ENCODE measurements around the gene ANKRD12.
A peak's percentile ranks its signal among the peaks of the same experiment; 100 is the strongest.
"Not testable (repeated sequence)": the region's sequence is repeated elsewhere in the genome, so short reads cannot be mapped to it uniquely, and the experiment has no call there.

The ANKRD12 gene

GRCh38 chr18:9147440-9148202, 11.0 kb downstream of the ANKRD12 start:
- DNase-seq, result peak; percentile 76

DNA sequence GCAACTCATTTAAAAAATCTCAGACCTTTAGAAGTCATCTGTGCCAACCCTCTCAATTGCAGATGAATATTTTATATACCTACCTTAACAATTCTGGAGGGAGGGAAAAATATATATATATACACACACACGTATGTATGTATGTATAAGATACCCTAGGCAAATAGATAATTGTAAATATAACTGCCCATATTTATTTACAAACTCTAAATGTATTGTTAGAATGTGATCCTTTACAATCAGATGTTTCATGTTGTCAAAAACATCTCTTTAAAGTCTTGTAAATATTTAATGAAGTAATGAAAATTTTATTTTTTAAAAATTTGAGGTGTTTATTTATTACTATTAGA, 11.6 kb downstream of the ANKRD12 start:
- DNase-seq, result no peak

GRCh38 chr18:9150121-9150520, 13.5 kb downstream of the ANKRD12 start:
- DNase-seq, result no peak

DNA sequence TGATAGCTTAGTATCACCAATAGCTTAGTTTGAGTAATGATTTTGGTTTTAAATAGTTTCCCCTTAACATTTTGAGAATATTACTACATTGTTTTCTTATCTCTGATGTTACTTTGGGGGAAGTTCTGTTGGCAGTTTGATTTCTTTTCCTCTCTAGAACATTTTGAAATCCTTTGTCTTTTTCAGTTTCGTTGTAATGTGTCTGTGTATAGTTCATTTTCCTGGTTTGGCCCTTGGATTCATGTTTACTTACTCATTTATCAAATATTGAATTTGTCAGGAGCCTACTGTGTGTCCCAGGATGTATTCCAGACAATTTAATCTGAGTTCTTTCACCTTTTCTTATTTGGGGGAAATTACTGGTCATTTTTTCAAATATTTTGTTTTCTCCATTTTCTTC, 16.7 kb downstream of the ANKRD12 start:
- no peak for DNase-seq

DNA sequence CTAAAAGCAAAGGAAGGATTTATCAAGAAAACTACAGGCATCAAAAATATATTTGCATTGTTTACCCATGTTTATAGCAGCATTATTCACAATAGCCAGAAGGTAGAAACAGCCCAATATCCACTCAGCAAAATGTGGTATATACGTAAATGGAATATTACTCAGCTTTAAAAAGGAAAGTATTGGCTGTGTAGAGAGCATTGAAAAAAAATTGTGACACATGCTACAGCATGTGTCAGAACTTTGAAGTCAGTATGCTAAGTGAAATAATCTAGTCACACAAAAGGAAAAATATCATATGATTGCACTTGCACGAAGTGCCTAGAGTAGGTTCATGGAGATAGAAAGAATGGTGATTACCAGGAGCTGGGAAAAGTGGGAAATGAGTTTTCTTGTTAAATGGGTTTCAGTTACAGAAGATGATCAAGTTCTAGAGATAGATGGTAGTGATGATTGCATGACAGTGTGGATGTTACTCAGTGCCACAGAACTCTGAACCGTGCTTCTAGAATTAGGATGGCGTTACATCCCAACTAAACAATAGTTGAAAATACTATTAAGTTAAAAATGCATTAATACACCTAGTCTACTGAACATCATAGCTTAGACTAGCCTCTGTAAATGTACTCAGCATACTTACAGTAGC, 20.1 kb downstream of the ANKRD12 start:
- no peak for DNase-seq

- no peak for DNase-seq
These were observed 21.2 kb downstream of the ANKRD12 start for GRCh38 chr18:9157806-9158205.

DNA sequence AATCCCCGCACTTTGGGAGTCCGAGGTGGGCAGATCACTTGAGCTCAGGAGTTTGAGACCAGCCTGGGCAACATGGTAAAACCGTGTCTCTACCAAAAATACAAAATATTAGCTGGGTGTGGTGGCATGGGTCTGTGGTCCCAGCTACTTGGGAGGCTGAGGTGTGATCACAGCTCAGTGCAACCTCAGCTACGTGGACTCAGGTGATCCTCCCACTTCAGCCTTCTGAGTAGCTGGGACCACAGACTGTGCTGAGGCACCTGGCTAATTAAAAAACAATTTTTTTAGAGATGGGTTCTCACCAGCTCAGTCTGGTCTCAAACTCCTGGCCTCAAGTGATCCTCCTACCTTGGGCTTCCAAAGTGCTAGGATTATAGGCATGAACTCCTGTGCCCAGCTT, 23.4 kb downstream of the ANKRD12 start:
- no peak for DNase-seq

- not testable (repeated sequence) for DNase-seq
These were observed 26.1 kb downstream of the ANKRD12 start for GRCh38 chr18:9162663-9163062.

DNA sequence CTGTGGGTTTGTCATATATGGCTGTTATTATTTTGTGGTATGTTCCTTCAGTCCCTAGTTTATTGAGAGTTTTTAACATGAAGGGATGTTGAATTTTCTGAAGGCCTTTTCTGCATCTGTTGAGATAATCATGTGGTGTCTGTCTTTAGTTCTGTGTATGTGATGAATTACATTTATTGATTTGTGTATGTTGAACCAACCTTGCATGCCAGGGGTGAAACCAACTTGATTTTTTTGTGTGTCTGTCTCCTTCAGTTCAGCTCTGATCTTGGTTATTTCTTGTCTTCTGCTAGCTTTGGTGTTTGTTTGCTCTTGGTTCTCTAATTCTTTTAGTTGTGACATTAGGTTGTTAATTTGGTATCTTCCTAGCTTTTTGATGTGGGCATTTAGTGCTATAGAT, 27.6 kb downstream of the ANKRD12 start:
- not testable (repeated sequence) for DNase-seq

- not testable (repeated sequence) for DNase-seq
These were observed 29.3 kb downstream of the ANKRD12 start for GRCh38 chr18:9165883-9166282.

DNA sequence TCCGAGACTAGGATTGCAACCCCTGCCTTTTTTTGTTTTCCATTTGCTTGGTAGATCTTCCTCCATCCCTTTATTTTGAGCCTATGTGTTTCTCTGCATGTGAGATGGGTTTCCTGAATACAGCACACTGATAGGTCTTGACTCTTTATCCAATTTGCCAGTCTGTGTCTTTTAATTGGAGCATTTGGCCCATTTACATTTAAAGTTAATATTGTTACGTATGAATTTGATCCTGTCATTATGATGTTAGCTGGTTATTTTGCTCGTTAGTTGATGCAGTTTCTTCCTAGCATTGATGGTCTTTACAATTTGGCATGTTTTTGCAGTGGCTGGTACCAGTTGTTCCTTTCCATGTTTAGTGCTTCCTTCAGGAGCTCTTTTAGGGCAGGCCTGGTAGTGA, 32.9 kb downstream of the ANKRD12 start:
- DNase-seq, result not testable (repeated sequence)

DNA sequence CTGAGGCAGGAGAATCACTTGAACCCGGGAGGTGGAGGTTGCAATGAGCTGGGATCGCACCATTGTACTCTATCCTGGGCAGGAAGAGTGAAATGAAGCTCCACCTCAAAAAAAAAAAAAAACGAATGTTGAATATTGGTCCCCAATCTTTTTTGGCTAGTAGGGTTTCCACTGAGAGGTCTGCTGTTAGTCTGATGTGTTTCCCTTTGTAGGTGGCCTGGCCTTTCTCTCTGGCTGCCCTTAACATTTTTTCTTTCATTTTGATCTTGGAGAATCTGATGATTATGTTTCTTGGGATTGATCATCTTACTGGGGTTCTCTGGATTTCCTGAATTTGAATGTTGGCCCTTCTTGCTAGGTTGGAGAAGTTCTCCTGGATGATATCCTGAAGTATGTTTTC, 35.3 kb downstream of the ANKRD12 start:
- DNase-seq, result not testable (repeated sequence)

GRCh38 chr18:9172506-9173127, 36.0 kb downstream of the ANKRD12 start:
- no peak for DNase-seq

DNA sequence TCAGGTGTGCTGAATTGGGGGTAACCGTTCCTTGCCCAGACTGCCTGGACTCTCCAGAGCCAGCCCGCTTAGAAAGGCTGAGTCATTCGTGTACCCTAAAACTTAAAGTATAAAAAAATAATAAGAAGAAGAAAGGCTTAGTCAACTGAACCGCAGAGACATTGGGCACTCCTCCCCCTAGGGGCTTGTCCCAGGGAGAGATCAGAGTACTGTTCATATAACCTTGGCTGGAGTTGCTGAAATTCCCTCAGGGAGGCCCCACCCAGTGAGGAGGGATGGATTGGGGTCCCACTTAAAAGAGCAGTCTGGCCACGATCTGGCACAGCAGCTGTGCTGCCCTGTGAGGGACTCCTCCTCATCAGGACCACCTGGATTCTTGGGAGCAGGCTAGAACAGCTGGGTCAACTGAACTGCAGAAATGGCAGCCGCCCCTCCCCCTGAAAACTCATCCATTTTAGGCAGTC, 37.2 kb downstream of the ANKRD12 start:
- DNase-seq, result no peak

DNA sequence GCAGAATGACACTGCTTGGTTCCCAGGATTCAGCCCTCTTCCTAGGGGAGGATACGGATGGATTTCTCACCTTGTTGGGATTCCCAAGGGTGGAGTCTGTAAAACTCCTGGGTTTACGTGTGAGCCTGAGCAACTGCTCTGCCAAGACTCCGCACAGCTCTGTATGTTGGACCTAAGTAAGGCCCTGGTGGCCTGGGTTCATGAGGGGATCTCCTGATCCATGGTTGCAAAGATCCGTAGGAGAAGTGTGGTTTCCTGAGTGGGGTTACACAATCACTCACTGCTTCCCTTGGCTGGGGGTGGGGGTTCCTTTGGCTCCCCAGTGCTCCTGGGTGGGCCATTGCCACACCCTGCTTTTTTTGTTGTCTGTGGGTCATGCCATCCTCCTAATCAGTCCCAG, 37.7 kb downstream of the ANKRD12 start:
- DNase-seq, result no peak

GRCh38 chr18:9175115-9175514, 38.5 kb downstream of the ANKRD12 start:
- DNase-seq, result no peak

DNA sequence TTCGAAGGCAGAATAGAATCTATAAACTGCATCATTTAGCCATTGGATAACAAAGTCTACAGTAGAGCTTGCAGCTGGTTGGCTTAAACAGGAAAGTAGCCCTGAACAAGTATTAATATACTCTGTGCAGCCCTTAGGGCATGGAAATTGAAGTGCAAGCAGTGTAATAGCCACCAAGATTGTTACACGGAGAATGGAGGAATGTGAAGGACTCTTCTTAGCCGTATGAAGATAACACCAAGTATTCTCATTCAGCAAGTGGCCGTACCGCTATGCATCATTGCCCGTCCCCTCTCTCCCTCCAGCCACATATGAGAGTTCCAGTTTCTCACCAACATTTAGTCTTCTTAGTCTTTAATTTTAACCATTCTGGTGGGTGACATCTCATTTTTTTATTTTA, 40.5 kb downstream of the ANKRD12 start:
- DNase-seq, result no peak

DNA sequence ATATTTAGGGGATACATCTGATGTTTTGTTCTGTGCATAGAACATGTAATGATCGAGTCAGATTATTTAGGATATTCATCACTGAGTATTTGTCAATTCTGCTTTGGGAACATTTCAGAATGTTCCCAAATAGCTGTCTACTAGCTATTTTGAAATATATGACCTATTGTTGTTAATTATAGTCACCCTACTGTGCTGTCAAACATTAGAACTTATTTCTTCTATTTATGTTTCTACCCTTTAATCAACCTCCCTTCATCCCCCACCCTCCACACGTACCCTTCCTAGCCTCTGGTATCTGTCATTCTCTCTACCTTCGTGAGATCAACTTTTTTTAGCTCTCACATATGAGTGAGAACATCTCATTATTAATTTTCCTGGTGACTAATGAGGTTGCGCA, 40.9 kb downstream of the ANKRD12 start:
- no peak for DNase-seq

GRCh38 chr18:9178557-9178956, 42.0 kb downstream of the ANKRD12 start:
- no peak for DNase-seq

- no peak for DNase-seq
These were observed 44.7 kb downstream of the ANKRD12 start for GRCh38 chr18:9181275-9181674.

GRCh38 chr18:9182852-9183399, 46.3 kb downstream of the ANKRD12 start:
- no peak for DNase-seq

- DNase-seq, result peak; percentile 18
These were observed 48.5 kb downstream of the ANKRD12 start for GRCh38 chr18:9184998-9185613.

All from CD4-positive, alpha-beta T cell treated with Interleukin-10 for 1 hour (primary cell).